HL-60/S4 treated with phorbol 12-myristate 13-acetate at 8.2 ng/mL for 4 days and 3 days (cell line): ENCODE measurements around the gene GPBAR1.
"Not testable (repeated sequence)": the region's sequence is repeated elsewhere in the genome, so short reads cannot be mapped to it uniquely, and the experiment has no call there.

Experiments used
- in situ Hi-C: fragments of 300-500 bp; cut with MboI; formaldehyde crosslinking; loops from 2 replicates; pipeline ENCODE4 v1.15.0; 2022; ENCODE audit warnings: low sequenced_read_pairs

The GPBAR1 gene

DNA sequence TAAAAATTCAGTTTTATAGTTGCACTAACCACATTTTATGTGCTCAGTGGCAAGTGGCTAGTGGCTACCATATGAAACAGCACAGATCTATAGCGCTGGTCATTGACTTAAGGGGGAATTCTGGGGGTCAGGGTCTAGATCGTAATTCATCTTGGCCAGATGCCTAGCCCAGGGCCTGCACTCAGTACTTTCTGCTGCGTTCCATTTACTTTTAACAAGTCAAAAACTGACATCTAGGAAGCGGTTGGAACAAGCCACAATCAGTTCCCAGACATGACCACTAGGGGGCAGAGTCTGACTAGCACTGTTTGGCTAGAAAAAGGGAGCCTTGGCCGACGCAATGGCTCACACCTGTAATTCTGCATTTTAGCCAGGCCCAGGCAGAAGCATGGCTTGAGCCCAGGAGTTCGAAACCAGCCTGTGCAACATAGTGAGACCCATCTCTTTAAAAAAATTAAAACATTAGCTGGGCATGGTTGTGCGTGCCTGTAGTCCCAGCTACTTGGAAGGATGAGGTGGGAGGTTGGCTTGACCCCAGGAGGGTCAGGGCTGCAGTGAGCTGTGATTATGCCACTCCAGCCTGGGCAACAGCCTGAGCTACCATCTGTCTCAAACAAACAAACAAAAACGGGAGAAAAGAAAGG is 40.5 kb downstream of the GPBAR1 start:
- in situ Hi-C loops, result no loop called here

DNA sequence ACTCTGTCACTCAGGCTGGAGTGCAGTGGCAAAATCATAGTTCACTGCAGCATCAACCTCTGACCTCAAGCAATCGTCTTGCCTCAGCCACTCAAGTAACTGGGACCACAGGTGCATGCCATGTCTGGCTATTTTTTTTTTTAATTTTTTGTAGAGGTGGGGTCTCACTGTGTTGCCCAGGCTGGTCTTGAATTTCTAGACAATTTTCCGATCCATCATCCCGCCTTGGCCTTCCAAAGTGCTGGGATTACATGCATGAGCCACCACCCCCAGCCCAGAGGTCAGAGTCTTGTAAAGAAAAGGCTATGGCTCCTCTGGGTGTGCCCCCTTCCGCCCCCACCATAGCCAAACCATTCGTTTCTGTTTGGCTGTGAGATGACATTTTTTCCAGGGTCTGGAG is 44.6 kb downstream of the GPBAR1 start:
- in situ Hi-C loops, result no loop called here

DNA sequence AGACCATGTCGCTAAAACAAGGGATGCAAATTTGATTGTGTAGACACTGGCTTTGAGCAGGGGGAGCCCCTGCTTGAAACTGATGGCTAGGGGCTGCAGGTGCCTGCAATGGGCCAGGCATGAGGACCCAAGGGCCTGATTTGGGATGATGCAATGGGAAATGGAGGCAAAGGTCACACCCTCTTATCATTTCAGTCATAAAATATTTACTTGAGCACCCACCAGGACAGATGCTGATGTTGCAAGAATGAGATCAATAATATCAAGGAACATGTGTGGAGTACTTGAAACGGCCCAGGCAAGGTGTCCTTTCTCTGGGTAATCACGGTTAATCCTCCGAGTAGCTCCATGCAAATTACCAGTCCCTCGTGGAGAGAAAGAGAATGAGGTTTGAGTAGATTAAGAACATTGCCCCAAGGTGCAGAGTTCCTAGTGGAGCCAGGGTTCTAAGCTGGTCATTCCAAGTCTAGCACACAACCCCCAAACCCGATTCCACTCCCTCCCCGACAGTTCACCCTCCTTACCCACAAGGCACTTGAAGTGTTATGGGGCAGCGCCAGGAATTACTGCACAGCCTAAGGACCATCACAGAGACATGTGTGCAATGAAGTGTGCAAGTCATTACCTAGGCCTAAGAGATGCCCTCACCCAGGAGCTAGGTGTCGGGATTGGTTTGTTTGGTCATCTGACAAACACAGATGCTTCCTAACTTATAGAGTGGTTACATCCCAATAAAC is 45.5 kb downstream of the GPBAR1 start:
- in situ Hi-C loops, result no loop called here

GRCh38 chr2:218307415-218308090 is 46.7 kb downstream of the GPBAR1 start:
- in situ Hi-C loops, result no loop called here

- in situ Hi-C loops, result no loop called here
Measured at GRCh38 chr2:218310853-218311540, 50.2 kb downstream of the GPBAR1 start.

DNA sequence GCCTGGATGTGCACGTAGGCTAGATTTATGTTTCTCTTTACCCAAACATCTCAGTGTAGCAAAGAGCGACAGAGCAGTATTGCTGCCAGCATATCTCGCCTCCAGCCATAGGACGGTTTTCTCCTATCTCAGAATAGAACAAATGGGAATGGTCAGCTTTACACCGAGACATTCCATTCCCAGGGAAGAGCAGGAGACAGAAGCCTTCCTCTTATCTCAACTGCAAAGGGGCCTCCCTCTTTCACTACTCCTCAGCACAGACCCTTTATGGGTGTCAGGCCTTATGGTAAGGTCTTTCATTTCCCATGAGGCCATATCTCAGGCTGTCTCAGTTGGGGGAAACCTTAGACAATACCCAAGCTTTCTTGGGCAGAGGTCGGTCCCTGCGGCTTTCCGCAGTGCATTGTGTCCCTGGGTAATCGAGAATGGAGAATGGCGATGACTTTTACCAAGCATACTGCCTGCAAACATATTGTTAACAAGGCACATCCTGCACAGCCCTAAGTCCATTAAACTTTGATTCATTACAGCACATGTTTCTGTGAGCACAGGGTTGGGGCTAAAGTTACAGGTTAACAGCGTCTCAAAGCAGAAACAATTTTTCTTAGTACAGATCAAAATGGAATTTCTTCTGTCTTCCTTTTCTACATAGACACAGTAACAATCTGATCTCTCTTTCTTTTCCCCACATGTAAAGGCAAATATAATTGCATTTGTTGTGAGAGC is 50.9 kb downstream of the GPBAR1 start:
- in situ Hi-C loops, result not testable (repeated sequence)

DNA sequence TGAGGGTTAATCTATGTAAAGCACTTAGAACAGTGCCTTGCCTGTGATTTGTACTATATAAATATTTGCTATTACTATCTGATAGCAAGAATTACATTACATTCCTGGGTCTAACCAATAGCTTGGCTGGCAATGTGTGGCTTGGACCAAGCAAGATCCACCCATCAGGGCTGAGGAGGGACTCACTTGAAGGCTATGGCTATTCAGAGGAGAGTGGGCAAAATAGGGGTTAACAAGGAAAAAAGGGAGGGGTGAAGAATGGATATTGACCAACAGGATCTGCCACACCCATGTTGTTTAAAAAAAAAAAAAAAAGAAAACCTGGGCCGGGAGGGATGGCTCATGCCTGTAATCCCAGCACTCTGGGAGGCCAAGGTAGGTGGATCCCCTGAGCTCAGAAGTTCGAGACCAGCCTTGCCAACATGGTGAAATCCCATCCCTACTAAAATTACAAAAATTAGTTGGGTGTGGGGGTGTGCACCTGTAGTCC is 51.5 kb downstream of the GPBAR1 start:
- in situ Hi-C loops, result no loop called here

GRCh38 chr2:218313356-218313755 is 52.5 kb downstream of the GPBAR1 start:
- in situ Hi-C loops, result no loop called here
